Amniotic stem cell (primary cell): Measurements from ENCODE around the gene ORM1.

ENCODE experiments used
- DNase-seq: peaks from one replicate; lab custom pipeline; 2025; lab: John Stamatoyannopoulos, UW

The ORM1 gene

GRCh38 chr9:114287763-114288192 lies 35.1 kb upstream of the ORM1 start:
- DNase-seq: no peak

DNA sequence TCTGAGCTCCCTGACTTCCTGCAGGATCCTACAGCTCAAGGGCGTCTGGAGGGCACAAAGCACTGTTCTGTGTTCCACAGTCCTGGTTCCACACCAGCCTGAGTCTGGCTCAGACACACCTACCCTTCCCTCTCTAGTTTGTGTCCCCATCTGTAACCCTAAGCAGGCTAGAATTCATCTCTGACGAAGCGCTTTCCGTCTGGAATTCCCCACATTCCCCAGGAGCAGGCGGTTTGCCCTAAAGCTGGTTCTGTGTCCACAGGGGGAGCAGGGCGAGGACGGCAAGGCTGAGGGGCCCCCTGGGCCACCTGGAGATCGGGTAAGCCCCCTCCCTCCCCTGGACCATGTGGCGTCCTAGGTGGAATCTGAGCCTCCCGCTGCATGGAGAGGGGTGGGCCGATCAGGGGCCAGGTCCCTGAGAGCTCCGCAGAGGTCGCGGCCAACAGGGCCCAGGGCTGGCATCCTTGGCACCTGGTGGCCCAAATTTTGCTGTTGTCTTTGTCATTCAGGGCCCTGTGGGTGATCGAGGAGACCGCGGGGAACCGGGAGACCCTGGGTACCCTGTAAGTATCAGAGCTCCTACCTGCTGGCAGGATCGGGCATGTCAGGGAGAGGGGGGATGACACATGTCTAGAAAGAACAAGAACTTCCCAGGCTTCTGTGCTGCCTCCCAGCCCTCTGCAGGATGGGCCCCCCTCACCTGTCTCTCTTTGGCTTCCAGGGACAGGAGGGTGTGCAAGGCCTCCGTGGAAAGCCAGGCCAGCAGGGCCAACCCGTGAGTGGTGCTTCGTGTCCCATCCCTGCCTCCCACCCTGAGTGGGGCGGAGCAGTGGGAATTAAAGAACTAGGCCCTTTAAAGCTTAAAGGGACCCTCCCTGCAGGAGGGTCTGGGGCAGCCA lies 34.5 kb upstream of the ORM1 start:
- DNase-seq: peak; percentile 84

DNA sequence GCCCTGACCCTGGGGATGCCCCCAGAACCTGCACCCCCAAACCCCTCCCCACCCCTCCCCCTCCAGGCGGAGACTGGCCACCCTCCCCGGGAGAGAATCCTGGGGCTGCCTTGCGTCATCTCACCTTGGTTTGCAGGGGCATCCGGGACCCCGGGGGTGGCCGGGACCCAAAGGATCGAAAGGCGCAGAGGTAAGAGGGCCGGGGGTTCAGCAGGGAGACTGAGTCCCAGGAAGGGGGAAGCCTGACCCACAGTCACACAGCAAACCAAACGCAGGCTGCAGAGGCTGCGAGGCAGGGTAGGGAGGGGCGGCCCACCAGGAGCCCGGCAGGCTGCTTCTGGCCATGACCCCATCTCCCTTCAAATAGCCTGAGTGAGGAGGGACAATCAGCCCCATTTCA lies 33.8 kb upstream of the ORM1 start:
- no peak for DNase-seq

GRCh38 chr9:114289571-114290481 lies 33.1 kb upstream of the ORM1 start:
- no peak for DNase-seq

GRCh38 chr9:114290561-114290986 lies 32.3 kb upstream of the ORM1 start:
- no peak for DNase-seq

DNA sequence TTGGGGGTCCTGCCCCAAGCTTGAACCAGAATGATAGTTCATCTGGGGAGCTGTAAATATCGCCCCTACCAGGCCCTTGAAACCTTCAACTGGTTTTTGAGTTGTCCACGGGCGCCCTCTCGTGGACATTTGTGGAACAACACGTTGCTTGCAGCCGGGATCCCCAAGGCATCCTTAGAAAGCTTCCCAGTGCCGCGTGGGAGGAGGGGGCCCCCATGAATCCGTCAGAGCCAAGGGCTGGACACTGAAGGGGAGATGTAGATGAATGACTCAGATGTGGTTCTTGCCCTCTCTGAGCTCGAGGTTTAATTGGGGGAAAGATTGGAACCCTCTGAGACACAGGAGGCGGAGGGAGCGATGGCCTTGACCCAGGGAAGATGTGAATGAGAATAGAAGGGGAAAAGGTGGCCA lies 31.8 kb upstream of the ORM1 start:
- peak; percentile 27 for DNase-seq

DNA sequence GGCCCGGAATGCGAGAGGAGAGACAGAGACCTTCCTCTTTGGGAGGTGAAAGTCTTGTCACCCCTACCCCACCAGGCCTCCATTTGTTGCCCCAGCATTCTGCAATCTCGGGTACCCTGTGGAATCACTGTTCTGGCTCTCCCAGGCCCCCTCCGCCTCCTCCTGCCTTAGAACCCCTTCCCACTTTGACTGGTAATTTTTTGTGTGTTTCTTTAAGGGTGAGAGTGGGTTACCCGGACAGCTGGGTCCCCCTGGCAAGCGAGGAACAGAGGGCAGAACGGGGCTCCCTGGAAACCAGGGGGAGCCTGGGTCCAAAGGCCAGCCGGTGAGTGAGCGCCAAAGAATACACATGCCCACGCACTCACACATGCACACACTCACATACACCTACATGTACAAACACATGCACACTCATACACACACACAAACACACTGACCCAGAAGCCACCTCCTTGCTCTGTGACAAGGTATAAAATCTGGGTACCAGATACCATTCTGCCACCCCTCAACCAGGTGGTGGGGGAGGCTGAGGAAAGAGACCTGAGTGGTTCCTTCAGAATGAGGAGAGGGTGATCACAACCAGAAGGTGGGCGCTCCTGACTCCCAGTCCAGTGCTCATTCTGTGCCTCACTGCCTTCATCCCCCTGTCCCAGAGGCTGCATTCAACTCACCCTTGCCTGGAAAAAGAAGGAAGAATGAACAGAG lies 30.9 kb upstream of the ORM1 start:
- no peak for DNase-seq

GRCh38 chr9:114294664-114295063 lies 28.2 kb upstream of the ORM1 start:
- no peak for DNase-seq

DNA sequence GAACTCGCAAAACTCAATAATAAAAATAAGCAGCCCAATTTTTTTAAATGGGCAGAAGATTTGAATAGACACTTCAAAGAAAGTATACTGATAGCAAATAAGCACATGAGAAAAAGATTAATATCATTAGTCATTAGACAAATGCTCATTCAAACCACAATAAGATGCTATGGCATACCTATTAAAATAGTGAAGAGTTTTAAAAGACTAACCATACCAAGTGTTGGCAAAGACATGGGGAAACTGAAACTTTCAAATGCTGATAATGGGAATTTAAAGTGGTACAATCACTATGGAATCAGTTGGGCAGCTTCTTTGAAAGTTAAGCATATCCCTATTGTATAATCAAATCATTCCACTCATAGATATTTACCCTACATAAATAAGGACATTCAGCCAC lies 26.6 kb upstream of the ORM1 start:
- DNase-seq: no peak

- no peak for DNase-seq
Measured at GRCh38 chr9:114299286-114300152, 23.4 kb upstream of the ORM1 start.

DNA sequence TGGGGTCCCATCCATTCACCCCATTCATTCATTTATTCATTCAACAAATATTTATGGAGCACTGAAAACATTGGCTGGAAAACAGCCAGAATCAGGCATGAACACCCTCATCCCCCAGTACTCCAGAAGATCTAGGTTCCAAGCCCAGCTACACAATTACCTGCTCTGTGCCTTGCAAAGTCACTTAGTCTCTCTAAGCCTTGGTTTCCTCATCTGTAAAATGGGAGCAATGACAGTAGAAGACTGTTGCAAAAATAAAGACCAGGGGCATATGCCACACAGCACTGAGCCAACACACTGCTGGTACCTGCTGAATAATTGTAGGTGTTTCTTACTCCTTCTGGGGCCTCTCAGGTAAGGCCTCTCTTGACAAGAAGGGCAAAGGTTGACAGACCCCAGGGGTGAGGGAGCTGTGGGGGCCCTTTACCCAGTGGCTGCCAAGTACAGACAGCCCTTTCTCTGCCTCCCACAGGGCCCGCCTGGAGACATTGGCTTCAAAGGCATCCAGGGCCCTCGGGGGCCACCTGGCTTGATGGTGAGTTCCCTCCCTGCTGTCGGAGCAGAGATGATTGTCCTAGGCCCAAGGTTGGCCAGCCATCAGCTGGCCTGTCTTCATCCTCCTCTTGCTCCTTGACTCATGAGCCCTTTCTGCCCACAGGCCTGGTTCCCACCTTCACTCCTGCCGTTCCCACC lies 22.6 kb upstream of the ORM1 start:
- no peak for DNase-seq

GRCh38 chr9:114300846-114301797 lies 21.8 kb upstream of the ORM1 start:
- DNase-seq: no peak

DNA sequence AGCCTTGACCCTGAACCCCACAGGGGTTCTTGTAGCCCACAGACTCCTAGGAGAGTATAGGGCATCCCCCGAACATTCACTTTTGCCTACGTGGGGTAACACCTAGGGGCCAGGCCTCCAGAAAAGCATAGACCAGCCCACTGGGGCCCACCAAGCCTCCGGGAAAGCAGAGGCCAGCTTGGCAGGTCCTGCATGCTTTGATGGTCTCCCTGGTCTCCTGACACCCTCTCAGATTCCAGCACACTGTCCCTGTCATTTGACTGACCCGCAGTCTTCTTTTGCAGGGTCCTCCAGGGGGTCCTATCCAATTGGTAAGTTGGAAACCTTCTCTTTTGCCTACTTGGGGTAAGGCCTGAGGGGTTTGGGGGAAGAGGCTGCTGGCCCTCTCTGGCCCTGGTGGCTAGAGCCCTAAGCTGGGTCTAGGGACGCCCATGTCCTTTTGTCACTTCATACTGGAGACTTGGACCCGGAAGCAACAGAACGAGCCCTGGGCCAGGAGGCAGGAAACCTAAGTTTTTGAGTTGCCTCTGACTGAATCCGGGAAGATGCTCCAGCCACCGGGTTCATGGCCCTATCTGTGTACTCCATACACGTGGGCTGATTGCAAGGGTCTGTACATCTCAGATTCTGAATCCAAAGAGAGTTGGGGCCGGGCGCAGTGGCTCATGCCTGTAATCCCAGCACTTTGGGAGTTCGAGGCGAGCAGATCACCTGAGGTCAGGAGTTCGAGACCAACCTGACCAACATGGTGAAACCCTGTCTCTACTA lies 20.9 kb upstream of the ORM1 start:
- DNase-seq: no peak

GRCh38 chr9:114302727-114303126 lies 20.2 kb upstream of the ORM1 start:
- no peak for DNase-seq

GRCh38 chr9:114303571-114303970 lies 19.3 kb upstream of the ORM1 start:
- DNase-seq: no peak

DNA sequence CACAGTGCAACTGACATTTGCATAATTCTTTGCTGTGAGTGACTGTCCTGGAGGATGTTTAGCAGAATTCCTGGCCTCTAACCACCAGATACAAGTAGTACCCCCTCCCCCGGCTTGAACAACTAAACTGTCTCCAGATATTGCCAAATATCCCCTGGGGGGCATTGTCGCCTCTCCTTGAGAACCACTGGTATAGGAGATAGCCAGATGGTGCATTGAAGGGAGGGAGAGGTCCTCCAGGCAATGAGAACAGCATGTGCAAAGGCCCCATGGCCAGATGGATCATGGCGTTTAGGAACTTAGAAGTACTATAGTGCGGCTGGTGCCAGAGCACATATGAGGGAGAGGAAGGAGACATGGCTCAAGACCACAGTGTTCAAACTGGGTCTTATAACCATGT lies 18.9 kb upstream of the ORM1 start:
- DNase-seq: no peak

DNA sequence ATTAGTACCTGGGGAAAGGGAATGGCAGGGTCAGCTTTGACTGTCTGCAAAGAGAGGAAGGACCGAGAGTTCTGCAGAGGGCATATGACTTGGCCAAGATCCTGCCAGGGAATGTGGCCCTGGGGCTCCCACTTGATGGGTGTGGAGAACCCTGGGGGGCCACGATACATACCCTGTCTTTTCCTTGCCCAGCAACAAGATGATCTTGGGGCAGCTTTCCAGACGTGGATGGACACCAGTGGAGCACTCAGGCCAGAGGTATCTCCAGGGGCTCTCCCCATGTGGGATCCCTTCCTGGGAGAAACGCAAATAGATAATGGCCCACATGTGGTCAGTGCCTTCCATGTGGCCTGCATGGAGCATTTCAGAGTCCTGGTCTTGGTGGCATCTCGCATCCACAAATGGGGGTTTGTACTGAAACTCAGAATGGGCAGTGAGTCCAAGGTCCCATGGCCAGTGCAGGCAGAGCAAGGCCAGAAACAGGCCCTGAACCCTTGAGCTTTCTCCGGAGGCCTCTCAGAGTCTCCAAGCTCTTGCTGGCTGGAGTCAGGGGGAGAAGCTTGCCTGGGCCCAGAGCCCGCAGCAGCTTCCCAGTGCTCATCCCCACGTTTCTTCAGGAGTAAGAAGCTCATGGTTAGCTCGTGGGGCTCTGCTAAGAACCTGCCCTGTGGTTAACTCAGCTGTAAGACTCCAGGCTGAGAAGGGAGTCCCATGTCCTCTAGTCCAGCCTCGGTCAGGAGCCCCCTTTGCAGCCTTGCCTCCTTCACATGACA lies 18.3 kb upstream of the ORM1 start:
- no peak for DNase-seq

- DNase-seq: no peak
Measured at GRCh38 chr9:114307899-114308267, 15.0 kb upstream of the ORM1 start.
